ENCODE results near the gene SAPCD2.
"Not testable (repeated sequence)": the region's sequence is repeated elsewhere in the genome, so short reads cannot be mapped to it uniquely, and the experiment has no call there.

Gene SAPCD2

GRCh38 chr9:137070201-137070905 lies at the start of gene SAPCD2:
Gene SAPCD2, minus strand, starts transcription at chr9:137070557. Its CDS starts 97 bp downstream, at chr9:137070460.
- DNase-seq: peak; percentile 74

DNA sequence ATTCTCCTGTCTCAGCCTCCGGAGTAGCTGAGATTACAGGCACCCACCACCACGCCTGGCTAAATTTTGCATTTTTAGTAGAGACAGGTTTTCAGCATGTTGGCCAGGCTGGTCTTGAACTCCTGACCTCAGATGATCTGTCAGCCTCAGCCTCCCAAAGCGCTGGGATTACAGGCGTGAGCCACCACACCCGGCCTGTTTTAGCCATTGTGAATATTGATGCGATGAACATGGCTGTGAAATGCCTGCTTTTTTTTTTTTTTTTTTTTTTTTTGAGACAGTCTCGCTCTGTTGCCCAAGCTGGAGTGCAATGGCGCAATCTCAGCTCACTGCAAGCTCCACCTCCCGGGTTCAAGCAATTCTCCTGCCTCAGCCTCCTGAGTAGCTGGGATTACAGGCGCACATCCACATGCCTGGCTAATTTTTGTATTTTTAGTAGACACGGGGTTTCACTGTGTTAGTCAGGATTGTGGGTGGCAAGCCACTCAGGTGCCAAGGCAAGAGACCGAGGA lies 47.8 kb upstream of the SAPCD2 start:
- DNase-seq: not testable (repeated sequence)

- no peak for DNase-seq
Observed at GRCh38 chr9:137117269-137117731, 46.9 kb upstream of the SAPCD2 start.

GRCh38 chr9:137116728-137117127 lies 46.4 kb upstream of the SAPCD2 start:
- DNase-seq: no peak

DNA sequence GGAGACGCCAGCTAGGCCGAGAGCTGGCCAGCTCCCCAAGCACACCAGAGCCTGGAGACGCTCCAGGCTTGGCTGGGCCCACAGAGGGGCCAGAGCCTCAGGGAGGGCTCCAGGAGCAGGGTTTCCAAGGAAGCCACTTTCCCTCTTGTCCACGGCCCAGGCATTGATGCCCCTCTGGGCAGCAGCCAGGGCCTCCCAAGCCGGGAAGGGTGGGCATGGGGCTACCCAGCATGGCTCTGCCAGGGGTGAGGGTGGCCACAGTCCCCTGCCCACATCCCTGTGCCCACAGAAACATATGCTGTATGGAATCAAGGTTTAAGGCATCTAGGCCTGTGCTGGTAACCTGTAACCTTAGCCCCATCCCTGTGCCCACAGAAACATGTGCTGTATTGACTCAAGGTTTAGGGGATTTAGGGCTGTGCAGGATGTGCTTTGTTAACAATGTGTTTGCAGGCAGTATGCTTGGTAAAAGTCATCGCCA lies 45.7 kb upstream of the SAPCD2 start:
- no peak for DNase-seq

GRCh38 chr9:137115394-137116026 lies 45.2 kb upstream of the SAPCD2 start:
- no peak for DNase-seq

GRCh38 chr9:137114613-137115393 lies 44.4 kb upstream of the SAPCD2 start, which contains the start of gene DPP7:
Gene DPP7, minus strand, starts transcription at chr9:137114733. Its CDS starts 20 bp downstream, at chr9:137114713.
- no peak for DNase-seq

GRCh38 chr9:137114220-137114612 lies 43.9 kb upstream of the SAPCD2 start:
- DNase-seq: no peak

- no peak for DNase-seq
Observed at GRCh38 chr9:137113385-137114159, 43.2 kb upstream of the SAPCD2 start.

GRCh38 chr9:137112564-137113384 lies 42.4 kb upstream of the SAPCD2 start:
- no peak for DNase-seq

DNA sequence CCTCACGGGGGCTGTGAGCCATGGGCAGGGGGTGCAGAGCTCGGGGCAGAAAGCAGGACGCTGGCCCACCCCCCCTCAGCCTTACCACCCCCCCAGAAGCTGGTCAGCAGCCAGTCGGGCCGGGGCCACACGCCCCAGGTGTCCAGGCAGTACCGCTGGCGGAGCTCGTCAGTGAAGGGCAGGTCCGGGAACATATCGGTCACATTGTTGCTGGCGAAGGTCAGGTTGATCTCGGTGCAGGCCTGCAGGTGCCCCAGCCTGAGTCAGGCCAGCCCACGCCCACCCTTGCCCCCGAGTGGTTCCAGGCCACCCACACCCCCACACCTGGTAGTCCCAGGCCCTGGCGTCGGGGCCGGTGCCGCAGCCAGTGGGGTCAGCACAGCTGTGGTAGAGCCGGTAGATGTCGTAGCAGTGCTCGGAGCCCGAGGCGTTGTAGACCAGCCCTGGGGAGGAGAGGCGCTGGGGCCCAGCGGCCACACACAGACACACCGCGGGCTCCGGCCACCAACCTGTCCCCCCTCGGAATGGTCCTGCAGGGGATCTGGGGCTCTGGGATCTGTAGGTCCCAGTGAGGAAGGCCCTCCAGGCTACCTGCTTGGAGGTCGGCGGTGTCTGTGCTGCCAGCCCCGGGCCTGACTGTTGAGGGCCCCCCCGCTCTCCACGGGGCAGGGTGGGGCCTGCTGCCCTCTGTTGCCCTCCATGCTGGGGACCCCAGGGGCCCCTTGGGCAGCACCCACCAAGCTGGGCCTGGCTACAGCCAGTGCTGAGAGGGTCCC lies 41.6 kb upstream of the SAPCD2 start:
- DNase-seq: no peak

- no peak for DNase-seq
Observed at GRCh38 chr9:137110911-137111787, 40.8 kb upstream of the SAPCD2 start.

DNA sequence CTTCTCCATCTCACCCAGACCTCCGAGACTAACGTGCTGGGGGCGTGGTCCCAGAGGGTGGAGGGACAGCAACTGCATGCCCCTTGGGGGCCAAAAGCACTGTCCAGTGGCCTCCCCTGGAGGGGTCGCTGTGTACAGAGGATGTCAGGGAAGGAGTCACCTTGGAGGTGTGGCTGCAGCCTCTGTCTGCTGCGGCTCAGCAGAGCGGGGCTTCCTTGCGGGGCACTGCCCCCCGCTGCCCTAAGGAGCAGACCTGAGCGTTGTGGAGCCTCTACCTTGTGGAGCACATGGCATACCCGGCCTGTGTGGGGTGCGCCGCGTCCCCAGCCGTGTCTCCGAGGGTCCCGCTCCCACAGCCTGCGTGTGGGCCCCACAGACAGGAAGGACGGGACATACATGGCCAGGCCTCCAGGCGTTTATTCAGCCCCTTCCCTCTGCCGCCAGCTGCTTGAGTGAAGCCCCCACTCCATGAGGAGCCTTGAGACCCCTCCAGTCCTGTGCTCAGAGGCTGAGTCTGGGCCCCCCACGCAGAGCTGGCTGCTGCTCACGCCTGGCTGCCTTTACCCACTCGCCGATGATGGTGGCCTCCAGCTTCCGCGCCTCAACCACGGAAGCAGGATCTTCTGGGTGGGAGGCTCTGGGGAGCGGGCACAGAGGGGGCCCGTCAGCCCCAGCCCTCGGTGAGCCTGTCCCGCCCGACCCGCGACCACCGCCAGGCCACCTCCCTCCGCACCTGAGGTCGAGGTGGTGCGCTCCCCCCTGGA lies 40.0 kb upstream of the SAPCD2 start:
- DNase-seq: no peak

DNA sequence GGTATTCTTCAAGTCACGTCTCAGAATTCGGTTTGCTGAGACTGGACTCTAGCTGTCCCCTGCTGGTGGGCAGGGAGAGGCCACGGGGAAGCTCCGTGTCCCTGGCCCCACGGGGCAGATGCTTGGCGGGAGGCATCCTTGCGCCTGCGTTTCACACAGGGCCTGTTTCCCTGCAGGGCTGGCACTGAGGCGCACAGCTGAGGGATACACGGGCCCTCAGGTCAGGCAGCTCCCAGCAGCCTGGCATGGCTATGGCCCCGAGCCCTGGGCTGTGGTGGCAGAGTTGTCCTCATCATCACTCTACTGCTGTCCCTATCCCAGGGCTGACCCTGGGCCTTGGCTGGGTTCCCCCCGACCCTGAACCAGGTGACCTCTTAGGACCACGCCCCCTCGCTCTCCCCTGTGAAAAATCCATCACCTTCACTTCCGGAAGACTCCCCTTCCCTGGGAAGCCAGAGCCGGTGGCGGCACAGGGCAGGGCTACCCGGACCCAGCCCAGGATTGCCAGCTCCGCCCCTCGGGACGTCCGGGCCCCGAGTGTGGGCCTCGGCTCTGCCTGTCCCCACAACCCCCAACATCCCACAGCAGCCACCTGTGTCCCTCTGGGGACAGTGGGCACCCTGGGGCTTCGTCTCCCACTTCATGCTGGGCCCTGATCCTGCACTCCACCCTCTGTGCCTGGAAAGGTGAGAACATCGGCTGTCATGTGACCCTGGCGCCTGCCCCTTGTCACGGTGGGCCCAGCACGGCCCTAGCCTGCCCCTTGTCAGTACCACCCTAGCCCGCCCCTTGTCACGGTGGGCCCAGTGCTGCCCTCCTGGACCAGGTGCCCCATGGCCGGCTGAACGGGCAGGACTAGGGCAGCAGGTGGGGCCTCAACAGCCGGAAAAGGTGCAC lies 39.1 kb upstream of the SAPCD2 start:
- DNase-seq: no peak

- DNase-seq: no peak
Observed at GRCh38 chr9:137108608-137109249, 38.4 kb upstream of the SAPCD2 start.

GRCh38 chr9:137107982-137108381 lies 37.6 kb upstream of the SAPCD2 start:
- no peak for DNase-seq

DNA sequence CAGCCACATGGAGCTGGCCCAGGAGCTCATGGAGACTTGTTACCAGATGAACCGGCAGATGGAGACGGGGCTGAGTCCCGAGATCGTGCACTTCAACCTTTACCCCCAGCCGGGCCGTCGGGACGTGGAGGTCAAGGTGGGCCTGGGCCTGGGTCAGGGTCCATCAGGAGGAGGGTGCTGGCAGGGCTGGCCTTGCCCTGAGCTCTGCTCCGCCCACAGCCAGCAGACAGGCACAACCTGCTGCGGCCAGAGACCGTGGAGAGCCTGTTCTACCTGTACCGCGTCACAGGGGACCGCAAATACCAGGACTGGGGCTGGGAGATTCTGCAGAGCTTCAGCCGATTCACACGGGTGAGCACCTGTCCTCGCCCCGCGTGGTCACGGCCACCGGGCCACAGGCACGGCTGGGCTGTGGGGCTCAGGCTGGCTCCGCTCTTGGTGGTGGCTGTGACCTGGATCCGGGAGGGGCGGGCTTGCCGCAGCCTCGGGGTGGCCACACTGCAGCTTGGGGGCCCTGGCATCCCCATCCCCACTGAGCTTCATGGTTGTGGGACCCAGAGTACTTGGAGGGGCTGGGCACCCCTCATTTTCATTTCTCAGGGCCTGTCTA lies 37.1 kb upstream of the SAPCD2 start:
- DNase-seq: no peak
